Fibroblast of pulmonary artery (primary cell): Measurements from ENCODE around the gene SLC43A3.

ENCODE experiments used
- DNase-seq: peaks from one replicate; pipeline ENCODE4 v3.0.0-alpha.2; 2010; ENCODE audit warnings: low read depth
- H3K4me3 ChIP-seq: replicated peaks from 2 replicates; pipeline ENCODE4 v1.5.1; 2011; ENCODE audit warnings: low read depth, mild to moderate bottlenecking, control low read depth, low read length, moderate library complexity
- TF ChIP-seq, protein P1 (sequence below): IDR thresholded peaks from 2 replicates; pipeline ENCODE4 v1.5.1; 2011; ENCODE audit warnings: mild to moderate bottlenecking, control low read depth, low read length, inconsistent platforms; ENCODE audit errors: missing control alignments

The SLC43A3 gene

DNA sequence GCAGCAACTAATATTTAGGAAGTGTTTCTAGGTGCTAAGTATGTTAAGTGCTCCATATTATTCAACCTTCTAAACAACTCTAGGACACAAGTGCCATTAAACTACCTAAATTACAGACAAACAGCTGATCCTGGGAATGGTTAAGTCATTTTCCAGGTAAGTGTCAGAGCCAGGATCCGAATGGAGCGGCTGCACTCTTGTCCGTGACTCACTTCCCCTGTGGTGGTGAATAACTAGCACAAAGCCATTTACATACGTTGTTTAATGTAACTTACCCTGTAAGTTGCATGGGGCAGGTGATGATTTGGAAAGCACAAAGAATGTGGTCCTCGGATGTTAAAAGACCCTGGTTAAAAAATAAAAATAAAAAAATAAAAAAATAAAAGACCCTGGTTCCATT lies 27.7 kb downstream of the SLC43A3 start:
- DNase-seq: no peak
- TF ChIP-seq, protein P1, sequence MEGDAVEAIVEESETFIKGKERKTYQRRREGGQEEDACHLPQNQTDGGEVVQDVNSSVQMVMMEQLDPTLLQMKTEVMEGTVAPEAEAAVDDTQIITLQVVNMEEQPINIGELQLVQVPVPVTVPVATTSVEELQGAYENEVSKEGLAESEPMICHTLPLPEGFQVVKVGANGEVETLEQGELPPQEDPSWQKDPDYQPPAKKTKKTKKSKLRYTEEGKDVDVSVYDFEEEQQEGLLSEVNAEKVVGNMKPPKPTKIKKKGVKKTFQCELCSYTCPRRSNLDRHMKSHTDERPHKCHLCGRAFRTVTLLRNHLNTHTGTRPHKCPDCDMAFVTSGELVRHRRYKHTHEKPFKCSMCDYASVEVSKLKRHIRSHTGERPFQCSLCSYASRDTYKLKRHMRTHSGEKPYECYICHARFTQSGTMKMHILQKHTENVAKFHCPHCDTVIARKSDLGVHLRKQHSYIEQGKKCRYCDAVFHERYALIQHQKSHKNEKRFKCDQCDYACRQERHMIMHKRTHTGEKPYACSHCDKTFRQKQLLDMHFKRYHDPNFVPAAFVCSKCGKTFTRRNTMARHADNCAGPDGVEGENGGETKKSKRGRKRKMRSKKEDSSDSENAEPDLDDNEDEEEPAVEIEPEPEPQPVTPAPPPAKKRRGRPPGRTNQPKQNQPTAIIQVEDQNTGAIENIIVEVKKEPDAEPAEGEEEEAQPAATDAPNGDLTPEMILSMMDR: no peak
- no peak overlapping the region for H3K4me3 ChIP-seq

DNA sequence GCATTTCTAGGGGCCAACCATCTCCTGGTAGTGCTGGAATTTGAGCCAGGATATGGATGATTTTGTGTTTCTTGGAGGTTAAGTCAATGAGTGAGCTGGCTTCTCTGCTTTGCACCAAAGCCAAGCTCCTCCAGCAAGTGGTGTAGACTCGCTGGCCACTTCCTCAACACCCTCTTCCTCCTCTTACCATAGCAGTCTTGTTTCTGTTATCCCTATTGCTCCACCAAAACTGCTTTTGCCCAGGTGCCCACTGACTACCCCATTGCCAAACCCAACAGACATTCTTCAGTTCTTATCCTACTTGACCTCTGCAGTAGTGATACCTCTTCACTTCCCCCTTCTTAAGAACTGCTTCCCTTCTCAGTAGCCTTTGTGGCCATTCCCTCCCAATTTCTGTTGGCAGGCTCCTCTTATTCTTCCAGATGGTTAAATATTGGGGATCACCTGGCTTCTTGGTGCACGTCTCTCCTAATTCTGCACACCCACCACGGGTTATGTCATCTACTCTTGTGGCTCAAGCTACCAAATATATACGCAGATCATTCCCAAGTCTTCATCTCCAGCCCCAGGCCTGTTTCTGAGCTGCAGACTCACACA lies 29.4 kb downstream of the SLC43A3 start:
- TF ChIP-seq, protein P1: no peak
- DNase-seq: no peak
- no peak overlapping the region for H3K4me3 ChIP-seq

DNA sequence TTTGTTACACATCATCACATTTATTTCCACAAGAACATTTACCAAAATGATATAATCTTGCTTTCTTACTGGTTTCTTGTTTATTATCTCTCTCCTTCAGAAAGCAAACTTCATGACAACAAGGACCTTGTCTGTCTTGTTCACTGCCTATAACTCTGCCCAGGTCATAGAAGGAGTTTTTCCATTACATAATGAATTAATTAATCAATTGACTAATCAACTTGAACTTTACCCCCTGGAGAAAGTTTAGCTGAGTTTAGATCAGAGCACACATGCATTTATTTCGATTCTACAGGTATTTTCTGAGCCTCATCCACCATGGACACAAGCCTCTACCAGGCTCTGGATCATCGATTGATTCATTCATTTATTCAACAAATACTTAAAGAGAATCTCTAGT lies 30.2 kb downstream of the SLC43A3 start:
- DNase-seq: no peak
- no peak overlapping the region for H3K4me3 ChIP-seq
- TF ChIP-seq, protein P1: no peak

DNA sequence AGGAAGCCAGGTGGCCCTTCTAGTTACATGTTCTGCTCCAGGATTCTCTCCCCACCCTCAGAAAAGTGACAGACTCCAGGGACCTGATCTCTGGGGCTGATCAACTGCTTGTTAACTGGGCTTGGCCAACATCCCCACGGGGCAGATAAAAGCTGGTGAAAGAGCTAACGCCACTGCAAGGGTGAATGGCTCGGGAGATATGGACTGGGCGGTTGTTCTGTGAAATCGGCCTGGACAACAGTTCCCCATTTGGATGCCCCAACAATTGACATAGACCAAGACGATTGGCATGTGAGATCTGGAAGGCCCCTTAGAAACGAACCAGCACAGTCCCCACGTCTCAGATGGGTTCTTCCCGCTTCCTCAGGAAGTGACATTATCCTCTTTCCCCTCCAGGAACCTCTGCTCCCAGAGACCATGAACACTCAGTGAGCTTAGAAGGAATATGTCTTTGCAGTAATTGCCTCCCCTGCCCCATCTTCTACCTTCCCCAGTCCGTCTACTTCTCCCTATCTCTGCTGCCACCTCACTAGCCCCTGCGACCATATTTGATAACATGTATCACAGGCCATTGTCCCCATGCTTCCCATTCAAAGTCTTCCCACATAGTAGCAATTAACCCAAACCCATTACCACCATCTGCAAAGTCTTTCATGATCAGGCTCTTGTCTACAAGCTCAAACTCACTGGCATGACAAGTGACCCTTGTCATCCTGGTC lies 30.9 kb downstream of the SLC43A3 start:
- DNase-seq: no peak
- H3K4me3 ChIP-seq: no peak overlapping the region
- TF ChIP-seq, protein P1: no peak

DNA sequence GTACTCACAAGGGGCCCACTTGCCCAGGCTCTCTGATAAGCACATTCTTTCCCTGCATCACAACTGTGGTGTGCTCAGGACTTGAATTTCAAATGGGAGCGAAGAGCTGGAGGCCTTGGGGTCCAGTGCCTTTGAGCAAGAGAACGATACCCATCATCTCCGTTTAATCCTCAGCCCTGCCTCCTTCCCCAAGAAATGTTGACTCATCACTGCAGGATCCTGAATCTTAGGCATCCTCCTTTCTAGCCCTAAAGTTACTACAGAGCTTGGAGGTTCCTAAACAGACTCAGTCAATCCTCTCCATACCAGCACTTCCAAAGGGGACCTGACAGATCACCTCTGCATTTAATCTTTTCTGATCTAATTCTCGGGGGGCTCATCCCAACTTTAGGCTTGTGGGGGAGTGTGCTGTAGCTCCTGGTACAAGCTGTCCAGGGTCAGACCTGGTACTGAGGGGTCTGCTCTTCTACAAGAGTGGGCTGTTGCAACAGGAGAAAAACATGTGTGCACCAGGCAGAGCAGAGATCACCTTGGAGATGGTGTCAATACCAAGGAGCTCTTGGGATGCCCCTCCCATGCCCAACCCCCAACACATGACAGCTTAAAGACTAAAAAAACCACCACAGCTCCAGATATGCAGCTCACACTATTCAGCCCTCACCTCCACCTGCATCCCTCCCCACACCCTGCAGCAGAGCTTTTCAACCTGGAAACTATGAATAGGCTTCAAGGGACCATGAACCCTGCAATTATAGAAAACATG lies 32.5 kb downstream of the SLC43A3 start:
- no peak overlapping the region for H3K4me3 ChIP-seq
- TF ChIP-seq, protein P1: no peak
- no peak for DNase-seq

DNA sequence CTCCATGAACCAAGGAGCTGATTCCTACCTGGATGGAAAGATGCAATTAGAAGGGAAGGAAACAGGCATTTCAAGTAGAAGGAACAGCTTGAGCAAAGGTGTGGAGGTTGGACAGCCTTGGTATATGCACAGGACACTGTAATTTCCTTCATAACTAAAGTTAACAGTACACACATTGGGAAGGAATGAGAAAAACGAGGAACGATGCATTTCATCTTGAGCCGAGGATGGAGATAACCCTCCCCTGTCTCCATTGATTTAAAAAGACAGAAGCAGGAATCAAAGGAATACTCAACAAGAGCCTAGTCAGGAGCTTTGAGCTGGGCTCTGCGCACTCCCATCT lies 34.2 kb downstream of the SLC43A3 start:
- no peak overlapping the region for H3K4me3 ChIP-seq
- no peak for DNase-seq
- TF ChIP-seq, protein P1: no peak
